ENCODE data around the gene CDH4.
"Not testable (repeated sequence)": the region's sequence is repeated elsewhere in the genome, so short reads cannot be mapped to it uniquely, and the experiment has no call there.

Gene CDH4

GRCh38 chr20:61846074-61846473 is 594.0 kb downstream of the CDH4 start:
- no peak for DNase-seq (ENCODE audit: low read depth)

DNA sequence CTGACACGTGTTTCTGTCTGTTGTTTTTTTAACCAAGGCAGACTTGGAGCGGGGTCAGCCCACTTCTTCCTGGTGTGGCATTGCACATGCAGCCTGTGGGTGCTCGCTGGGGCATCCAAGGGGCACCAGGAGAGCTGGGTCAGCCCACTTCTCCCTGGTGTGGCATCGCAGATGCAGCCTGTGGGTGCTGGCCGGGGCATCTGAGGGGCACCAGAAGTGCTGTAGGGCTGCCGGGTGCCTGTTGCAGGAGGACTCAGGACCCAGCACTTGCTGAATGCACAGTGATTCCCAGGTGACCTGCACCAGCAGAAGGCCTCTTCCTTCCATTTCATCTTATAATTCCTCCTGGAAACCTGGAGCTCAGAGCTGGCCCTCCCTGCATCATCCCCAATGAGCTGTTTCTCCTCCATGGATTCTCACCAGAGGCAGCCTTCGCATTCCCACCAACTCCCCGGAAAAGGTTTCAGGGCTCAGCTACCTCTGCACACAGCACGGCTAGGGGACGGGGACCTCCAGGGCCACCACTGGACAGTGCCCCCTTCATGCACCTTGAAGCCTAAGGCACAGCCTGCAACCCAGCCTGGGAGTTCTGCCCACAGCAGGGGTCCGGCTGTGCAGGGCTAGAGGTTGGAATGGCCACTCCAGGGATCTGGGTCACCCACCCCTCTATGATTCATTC is 594.8 kb downstream of the CDH4 start:
- DNase-seq (ENCODE audit: low read depth), result no peak

DNA sequence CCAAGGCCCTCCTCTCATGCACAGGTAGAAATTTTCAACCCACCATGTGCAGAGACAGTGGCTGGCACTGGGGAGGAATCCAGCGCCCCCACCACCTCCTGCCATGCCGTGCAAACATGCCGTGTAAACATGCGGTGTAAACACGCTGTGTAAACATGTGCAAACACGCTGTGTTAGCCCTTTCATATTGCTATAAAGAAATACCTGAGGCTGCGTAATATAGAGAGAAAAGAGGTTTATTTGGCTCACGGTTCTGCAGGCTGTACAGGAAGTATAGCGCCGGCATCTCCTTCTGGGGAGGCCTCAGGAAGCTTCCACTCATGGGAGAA is 595.3 kb downstream of the CDH4 start:
- no peak for DNase-seq (ENCODE audit: low read depth)

GRCh38 chr20:61847986-61848385 is 595.9 kb downstream of the CDH4 start:
- no peak for DNase-seq (ENCODE audit: low read depth)

GRCh38 chr20:61848851-61849250 is 596.8 kb downstream of the CDH4 start:
- no peak for DNase-seq (ENCODE audit: low read depth)

GRCh38 chr20:61849376-61849775 is 597.3 kb downstream of the CDH4 start:
- no peak for DNase-seq (ENCODE audit: low read depth)

- DNase-seq (ENCODE audit: low read depth), result no peak
These were observed 597.8 kb downstream of the CDH4 start for GRCh38 chr20:61849822-61850221.

DNA sequence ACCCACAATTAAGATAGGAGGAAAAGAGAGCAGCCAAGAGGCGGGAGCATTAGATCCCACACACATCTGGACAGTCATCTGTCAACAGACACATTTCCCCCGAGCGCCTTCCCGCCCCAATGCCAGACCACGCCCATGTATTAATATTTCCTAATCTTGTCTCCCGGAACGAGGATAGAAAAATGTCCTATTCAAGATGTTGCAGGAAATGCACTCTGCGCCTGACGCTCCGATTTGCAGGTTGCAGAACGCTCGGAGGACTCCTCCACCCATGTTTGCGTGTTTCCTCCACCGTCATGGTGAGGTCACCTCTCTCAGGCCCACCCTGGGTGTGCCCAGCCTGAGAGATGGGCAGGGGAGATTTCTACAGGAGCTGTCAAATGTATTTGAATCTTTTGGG is 598.4 kb downstream of the CDH4 start:
- DNase-seq (ENCODE audit: low read depth), result no peak

GRCh38 chr20:61850926-61851900 is 599.2 kb downstream of the CDH4 start:
- no peak for DNase-seq (ENCODE audit: low read depth)

DNA sequence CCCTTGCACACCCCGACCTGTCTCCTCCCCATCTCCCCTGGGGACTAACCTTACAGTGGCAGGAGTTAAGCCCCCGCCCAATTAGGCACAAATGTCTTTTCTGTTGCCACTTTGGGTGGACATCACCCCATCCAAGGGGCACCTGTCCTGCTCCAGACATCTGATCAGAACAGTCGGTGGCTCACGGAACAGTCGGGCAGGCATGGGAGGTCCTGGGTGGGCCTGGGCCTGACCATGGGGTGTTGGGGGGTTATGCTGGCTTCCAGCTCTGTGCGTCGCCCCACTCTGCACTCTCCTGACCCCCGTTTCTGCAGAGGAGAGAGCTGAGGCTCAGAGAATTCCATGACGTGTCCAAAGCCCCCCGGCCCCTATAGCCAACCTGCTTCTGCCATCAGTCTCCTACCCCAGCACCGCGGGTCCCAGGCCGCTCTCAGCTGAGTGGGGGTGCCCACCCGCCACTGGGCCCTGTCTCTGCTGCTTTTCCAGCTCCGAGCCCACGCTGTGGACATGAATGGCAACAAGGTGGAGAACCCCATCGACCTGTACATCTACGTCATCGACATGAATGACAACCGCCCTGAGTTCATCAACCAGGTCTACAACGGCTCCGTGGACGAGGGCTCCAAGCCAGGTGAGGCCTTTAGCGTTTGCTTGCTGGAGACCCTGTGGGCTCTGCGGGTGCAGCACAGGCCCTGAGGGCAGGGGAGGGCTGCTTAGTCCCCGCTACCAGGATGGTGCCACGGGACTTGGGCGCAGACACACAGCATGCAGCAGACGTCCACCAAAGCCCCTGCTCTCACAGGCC is 600.4 kb downstream of the CDH4 start:
- DNase-seq (ENCODE audit: low read depth), result no peak

GRCh38 chr20:61853073-61854005 is 601.3 kb downstream of the CDH4 start:
- no peak for DNase-seq (ENCODE audit: low read depth)

DNA sequence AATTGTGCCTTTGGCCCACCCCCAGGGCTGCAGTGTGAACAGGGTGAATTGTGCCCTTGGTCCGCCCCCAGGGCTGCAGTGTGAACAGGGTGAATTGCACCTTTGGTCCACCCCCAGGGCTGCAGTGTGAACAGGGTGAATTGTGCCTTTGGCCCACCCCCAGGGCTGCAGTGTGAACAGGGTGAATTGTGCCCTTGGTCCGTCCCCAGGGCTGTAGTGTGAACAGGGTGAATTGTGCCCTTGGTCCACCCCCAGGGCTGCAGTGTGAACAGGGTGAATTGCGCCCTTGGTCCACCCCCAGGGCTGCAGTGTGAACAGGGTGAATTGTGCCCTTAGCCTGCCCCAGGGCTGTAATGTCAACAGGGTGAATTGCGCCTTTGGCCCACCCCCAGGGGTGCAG is 602.5 kb downstream of the CDH4 start:
- DNase-seq (ENCODE audit: low read depth), result not testable (repeated sequence)

- no peak for DNase-seq (ENCODE audit: low read depth)
These were observed 603.2 kb downstream of the CDH4 start for GRCh38 chr20:61855286-61855685.

- no peak for DNase-seq (ENCODE audit: low read depth)
These were observed 604.8 kb downstream of the CDH4 start for GRCh38 chr20:61856626-61857413.

DNA sequence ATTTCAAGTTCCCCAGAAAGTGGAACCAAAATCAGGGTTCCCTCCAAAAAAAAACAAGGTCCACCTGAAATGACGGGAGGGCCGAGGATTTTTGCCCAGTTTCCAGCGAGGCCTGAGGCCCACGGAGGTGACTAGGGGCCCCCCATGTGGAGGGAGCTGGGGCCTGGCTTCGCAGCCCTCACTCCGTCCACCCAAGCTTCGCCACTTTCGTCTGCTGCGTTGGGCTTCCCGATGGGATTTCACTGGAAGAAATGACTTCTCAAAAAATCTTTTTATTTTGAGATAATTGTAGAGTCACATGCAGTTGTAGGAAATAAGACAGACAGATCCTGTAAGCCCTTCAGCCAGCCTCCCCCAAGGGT is 605.3 kb downstream of the CDH4 start:
- DNase-seq (ENCODE audit: low read depth), result no peak

GRCh38 chr20:61857884-61858283 is 605.8 kb downstream of the CDH4 start:
- no peak for DNase-seq (ENCODE audit: low read depth)

DNA sequence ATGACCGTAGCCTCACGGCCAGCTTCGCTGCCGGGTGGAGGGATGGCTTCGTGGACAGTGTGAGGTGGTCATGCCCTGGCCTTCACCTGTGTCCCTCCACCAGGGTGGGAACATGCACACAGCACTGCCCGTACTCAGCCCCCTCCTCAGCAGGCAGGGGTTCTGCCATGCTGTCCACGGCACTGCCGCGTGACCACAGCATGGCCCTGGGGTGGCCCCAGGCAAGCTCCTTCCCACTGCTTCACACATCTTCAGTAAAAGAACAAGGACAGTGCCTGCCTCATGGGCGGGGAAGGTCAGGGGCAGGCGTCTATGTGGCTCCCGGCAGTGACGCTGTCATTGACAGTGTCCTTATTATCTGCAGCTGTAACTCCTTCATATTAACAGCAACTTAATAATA is 607.7 kb downstream of the CDH4 start:
- DNase-seq (ENCODE audit: low read depth), result no peak

DNA sequence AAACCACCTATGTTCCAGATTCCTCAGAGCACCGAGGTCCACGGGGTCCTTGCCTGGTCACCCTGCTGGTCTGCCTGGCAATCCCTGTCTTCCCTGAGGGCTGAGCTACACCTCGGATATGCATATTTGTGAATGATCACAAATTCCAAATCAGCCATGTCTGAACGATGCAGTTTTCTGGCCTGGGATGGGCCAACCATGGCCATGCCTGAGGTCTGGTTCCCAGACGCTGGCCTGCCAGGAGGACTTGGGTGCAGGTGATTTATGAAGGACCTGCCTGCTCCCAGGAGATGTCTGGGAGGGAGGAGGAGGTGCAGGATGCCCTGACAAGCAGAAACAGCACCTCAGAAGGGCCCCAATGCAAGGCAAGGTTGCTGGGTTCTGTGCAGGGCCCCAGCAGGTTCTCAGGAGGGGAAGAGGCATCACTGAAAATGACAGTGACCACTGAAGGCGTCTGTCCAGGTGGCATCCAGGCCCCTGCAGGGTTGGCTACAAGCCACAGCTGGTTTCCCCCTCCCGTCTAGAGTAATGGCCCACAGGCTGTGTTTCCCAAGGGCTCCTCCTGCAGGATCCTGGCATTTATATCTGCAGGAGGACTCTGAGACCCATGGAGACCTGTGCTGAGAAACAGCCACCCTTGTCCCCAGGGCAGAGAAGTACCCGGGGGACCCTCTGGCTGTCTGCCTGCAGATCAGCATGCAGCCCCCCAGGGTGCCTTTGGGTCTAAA is 608.4 kb downstream of the CDH4 start:
- no peak for DNase-seq (ENCODE audit: low read depth)

- no peak for DNase-seq (ENCODE audit: low read depth)
These were observed 609.2 kb downstream of the CDH4 start for GRCh38 chr20:61861054-61861841.

Measured in activated T-cell treated with anti-CD3 and anti-CD28 coated beads for 48 hours (primary cell).